ENCODE data around the gene TGM5. TPM values are rescaled to one million over a fixed set of nuclear protein-coding genes. Genes with fewer than 3 reads are reported as not detected.

TGM5 gene
- total and polyA plus RNA-seq, 2 donors (not counting 1 experiment from before 2014, with no cell fraction given): 0.42 TPM; not detected in 1

GRCh38 chr15:43258781-43259180 lies 7.9 kb downstream of the TGM5 start:
- Mint-ChIP-seq H3K27ac (no peak overlapping the region), H3K9me3 (ENCODE audit: insufficient read depth) (no peaks in the 10 kb centered on the region), H3K27me3 (peaks cover 3% of the 10 kb centered on the region), H3K4me3 (no peak overlapping the region), H3K4me1 (peaks cover 9% of the 10 kb centered on the region)
- H4K20me1 ChIP-seq (ENCODE audit: control insufficient read depth, insufficient read depth, low read length, poor library complexity, severe bottlenecking): no peaks in the 10 kb centered on the region
- H3K79me2 ChIP-seq (ENCODE audit: control insufficient read depth, insufficient read depth, low read length): no peaks in the 10 kb centered on the region
- peaks cover 4 to 5% of the 10 kb centered on the region in 2 donors for H3K4me1 ChIP-seq (ENCODE audit: control insufficient read depth in 2 of 2, insufficient read depth in 2 of 2, low read length in 2 of 2)
- WGBS (ENCODE audit: insufficient coverage): 97% methylated on average over 5 of the region's 8 CpGs
- no peak overlapping the region for H3K4me3 ChIP-seq (ENCODE audit: control extremely low read depth in 1 of 5, extremely low read depth in 1 of 5, insufficient read depth in 1 of 5, low read depth in 2 of 5, low read length in 4 of 5)
- no peaks in the 10 kb centered on the region for H3K27me3 ChIP-seq (replicated peaks in 1 of 4; ENCODE audit: control extremely low read depth in 1 of 4, control insufficient read depth in 3 of 4, insufficient read depth in 4 of 4, low read length in 3 of 4)
- CTCF ChIA-PET: interaction anchor here (0.7 to 2.0 kb wide), 2 partner anchors 11 to 33 kb away, joined by 3 to 9 read pairs; no protein-coding TSS in a partner anchor
- ATAC-seq (ENCODE audit: low read depth) (no peak), DNase-seq (no peak)
- POLR2A ChIA-PET: no interaction called here
- H3K36me3 ChIP-seq (replicated peaks in 1 of 2; ENCODE audit: control extremely low read depth in 1 of 2, control insufficient read depth in 1 of 2, extremely low read depth in 1 of 2, insufficient read depth in 2 of 2, low read length in 1 of 2): no peaks in the 10 kb centered on the region
- no peak overlapping the region for H3K9ac ChIP-seq (ENCODE audit: low read length)
- TF ChIP-seq EZH2 (IDR thresholded peaks at IDR 0.05; ENCODE audit: borderline replicate concordance, insufficient read depth, low read depth, low read length, poor library complexity, severe bottlenecking): no peak
- no peak for TF ChIP-seq CTCF (IDR thresholded peaks at IDR 0.05)
- intact Hi-C loops (cut with micrococcal nuclease): no loop called here
- no peaks in the 10 kb centered on the region for H3K9me3 ChIP-seq (ENCODE audit: control extremely low read depth in 1 of 3, control insufficient read depth in 2 of 3, insufficient read depth in 1 of 3, low read length in 2 of 3)
- H3K27ac ChIP-seq (ENCODE audit: low read length in 2 of 2): no peak overlapping the region
- H3K4me2 ChIP-seq (replicated peaks; ENCODE audit: low read depth, low read length, poor library complexity, severe bottlenecking): no peak overlapping the region
- H2AFZ ChIP-seq (ENCODE audit: insufficient read depth, low read depth, low read length, poor library complexity, severe bottlenecking): no peak overlapping the region

GRCh38 chr15:43256341-43256740 lies 10.4 kb downstream of the TGM5 start:
- H2AFZ ChIP-seq (ENCODE audit: insufficient read depth, low read depth, low read length, poor library complexity, severe bottlenecking): no peak overlapping the region
- peaks cover 13 to 15% of the 10 kb centered on the region in 2 donors for H3K4me1 ChIP-seq (ENCODE audit: control insufficient read depth in 2 of 2, insufficient read depth in 2 of 2, low read length in 2 of 2)
- H3K4me1 Mint-ChIP-seq: peaks cover 22% of the 10 kb centered on the region
- H3K4me3 Mint-ChIP-seq: no peak overlapping the region
- intact Hi-C loops (cut with micrococcal nuclease): no loop called here
- H3K9me3 ChIP-seq (ENCODE audit: control extremely low read depth in 1 of 3, control insufficient read depth in 2 of 3, insufficient read depth in 1 of 3, low read length in 2 of 3): no peaks in the 10 kb centered on the region
- H3K9me3 Mint-ChIP-seq (ENCODE audit: insufficient read depth): no peaks in the 10 kb centered on the region
- H3K4me3 ChIP-seq (ENCODE audit: control extremely low read depth in 1 of 5, extremely low read depth in 1 of 5, insufficient read depth in 1 of 5, low read depth in 2 of 5, low read length in 4 of 5): no peak overlapping the region
- H3K79me2 ChIP-seq (ENCODE audit: control insufficient read depth, insufficient read depth, low read length): no peaks in the 10 kb centered on the region
- WGBS (ENCODE audit: insufficient coverage): 97% methylated on average over 7 of the region's 7 CpGs
- CTCF ChIA-PET: interaction anchor here (1.7 to 2.9 kb wide), 2 partner anchors 29 to 31 kb away, joined by 5 to 7 read pairs; no protein-coding TSS in a partner anchor
- TF ChIP-seq EZH2 (IDR thresholded peaks at IDR 0.05; ENCODE audit: borderline replicate concordance, insufficient read depth, low read depth, low read length, poor library complexity, severe bottlenecking) (no peak), CTCF (IDR thresholded peaks at IDR 0.05) (no peak)
- H3K27ac ChIP-seq (ENCODE audit: low read length in 2 of 2): no peak overlapping the region
- H3K4me2 ChIP-seq (replicated peaks; ENCODE audit: low read depth, low read length, poor library complexity, severe bottlenecking): no peak overlapping the region
- POLR2A ChIA-PET: interaction anchor here (0.5 kb wide), 1 partner anchor 9 kb away, joined by 10 read pairs; no protein-coding TSS in a partner anchor
- H3K36me3 ChIP-seq (replicated peaks in 1 of 2; ENCODE audit: control extremely low read depth in 1 of 2, control insufficient read depth in 1 of 2, extremely low read depth in 1 of 2, insufficient read depth in 2 of 2, low read length in 1 of 2): no peaks in the 10 kb centered on the region
- H3K27me3 Mint-ChIP-seq: no peaks in the 10 kb centered on the region
- ATAC-seq (ENCODE audit: low read depth): no peak
- H3K27me3 ChIP-seq (replicated peaks in 1 of 4; ENCODE audit: control extremely low read depth in 1 of 4, control insufficient read depth in 3 of 4, insufficient read depth in 4 of 4, low read length in 3 of 4): no peaks in the 10 kb centered on the region
- H4K20me1 ChIP-seq (ENCODE audit: control insufficient read depth, insufficient read depth, low read length, poor library complexity, severe bottlenecking): no peaks in the 10 kb centered on the region
- H3K27ac Mint-ChIP-seq: no peak overlapping the region
- no peak for DNase-seq
- no peak overlapping the region for H3K9ac ChIP-seq (ENCODE audit: low read length)
